Neural progenitor cell (in vitro differentiated cells): ENCODE results near the gene AMBRA1. TPM values are rescaled to one million over a fixed set of nuclear protein-coding genes. Genes with fewer than 3 reads are reported as not detected.

ENCODE experiments used
- DNase-seq: peaks from one replicate; pipeline ENCODE4 v3.0.0-alpha.2; 2016; ENCODE audit warnings: low spot score
- H2AFZ ChIP-seq: fragments of 200-600 bp; sonication (generic); replicated peaks from 2 replicates; pipeline ENCODE4 v1.6.1; 2016; ENCODE audit warnings: antibody characterized with exemption
- H3F3A ChIP-seq: fragments of 200-600 bp; sonication (generic); 2 replicates; pipeline ENCODE4 v1.6.1; 2016; ENCODE audit warnings: antibody characterized with exemption, low read depth
- H3K27ac ChIP-seq: fragments of 200-600 bp; sonication (generic); 2 replicates; pipeline ENCODE4 v1.5.1; 2016; ENCODE audit warnings: mild to moderate bottlenecking
- H3K27me3 ChIP-seq: fragments of 200-600 bp; sonication (generic); 2 replicates; pipeline ENCODE4 v1.6.1; 2016; ENCODE audit warnings: mild to moderate bottlenecking, moderate library complexity
- H3K36me3 ChIP-seq: fragments of 200-600 bp; sonication (generic); 2 replicates; pipeline ENCODE4 v1.5.1; 2016
- H3K4me1 ChIP-seq: fragments of 200-600 bp; sonication (generic); 2 replicates; pipeline ENCODE4 v1.6.1; 2016; ENCODE audit warnings: mixed run types
- H3K4me2 ChIP-seq: fragments of 200-600 bp; sonication (generic); 2 replicates; pipeline ENCODE4 v1.6.1; 2016
- H3K4me3 ChIP-seq: fragments of 200-600 bp; sonication (generic); 2 replicates; pipeline ENCODE4 v1.5.1; 2016
- H3K79me2 ChIP-seq: fragments of 200-600 bp; sonication (generic); 2 replicates; pipeline ENCODE4 v1.6.1; 2016; ENCODE audit warnings: low read depth
- H3K9ac ChIP-seq: fragments of 200-600 bp; sonication (generic); 2 replicates; pipeline ENCODE4 v1.6.1; 2016
- H3K9me3 ChIP-seq: fragments of 200-600 bp; sonication (generic); 2 replicates; pipeline ENCODE4 v1.5.1; 2016; ENCODE audit warnings: low read depth
- H4K20me1 ChIP-seq: fragments of 200-600 bp; sonication (generic); 2 replicates; pipeline ENCODE4 v1.6.1; 2016; ENCODE audit warnings: low read depth
- H3K27ac Mint-ChIP-seq: 3 replicates; pipeline ENCODE4 v1.8.0; 2021; ENCODE audit warnings: mixed read lengths
- H3K27me3 Mint-ChIP-seq: 2 replicates; pipeline ENCODE4 v1.8.0; 2022; ENCODE audit warnings: low read depth, mild to moderate bottlenecking, inconsistent platforms, moderate library complexity, mixed read lengths; ENCODE audit not compliant: insufficient read depth
- H3K36me3 Mint-ChIP-seq: 3 replicates; pipeline ENCODE4 v1.8.0; 2021; ENCODE audit warnings: mixed read lengths
- H3K4me1 Mint-ChIP-seq: 3 replicates; pipeline ENCODE4 v1.8.0; 2021; ENCODE audit warnings: mixed read lengths
- H3K4me3 Mint-ChIP-seq: 3 replicates; pipeline ENCODE4 v1.8.0; 2021; ENCODE audit warnings: mild to moderate bottlenecking, moderate library complexity, mixed read lengths
- H3K9me3 Mint-ChIP-seq: 3 replicates; pipeline ENCODE4 v1.8.0; 2020; ENCODE audit warnings: mixed read lengths
- EZH2 ChIP-seq: fragments of 200-600 bp; sonication (generic); IDR thresholded peaks from 2 replicates; pipeline ENCODE4 v1.6.1; 2017; ENCODE audit warnings: antibody characterized with exemption, mild to moderate bottlenecking, moderate library complexity
- EZH2phosphoT487 ChIP-seq: fragments of 200-600 bp; sonication (generic); IDR thresholded peaks from 2 replicates; pipeline ENCODE4 v1.6.1; 2017; ENCODE audit warnings: antibody characterized with exemption
- total RNA-seq: library from RNA; depleted of rRNA; stranded (reverse); fragments of >200 nt; gene quantifications from 2 replicates; pipeline ENCODE4 v1.2.3, GENCODE V29; 2015; ENCODE audit warnings: low replicate concordance
- TF ChIP-seq, protein P1 (sequence below): fragments of 200-600 bp; sonication (generic); IDR thresholded peaks from 2 replicates; pipeline ENCODE4 v1.5.1; 2017; ENCODE audit warnings: antibody characterized with exemption, mild to moderate bottlenecking

The AMBRA1 gene
- total RNA-seq, 1 donor from 2014 or later: 20.7 TPM

DNA sequence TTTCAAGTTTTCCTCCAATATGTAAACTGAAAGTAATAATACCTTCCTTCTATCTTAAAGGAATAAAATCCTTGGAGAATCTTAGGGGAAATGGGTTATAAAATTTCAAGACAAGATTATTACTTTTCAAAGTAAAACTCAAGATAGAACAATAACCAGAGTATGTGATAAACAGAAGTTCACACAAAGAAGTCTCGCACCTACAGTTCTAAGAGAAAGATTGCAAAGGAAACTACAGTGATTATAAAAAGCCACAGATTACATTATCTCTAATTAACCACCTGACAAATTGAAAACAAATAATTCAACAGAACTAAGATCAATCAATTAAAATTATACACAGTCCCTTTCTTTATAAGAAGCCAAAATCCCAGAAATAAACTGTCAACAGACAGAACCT lies 34.0 kb downstream of the AMBRA1 start:
- Histone ChIP-seq H3K36me3 (no peaks in the 10 kb centered on the region), H3K9me3 (no peaks in the 10 kb centered on the region), H3K9ac (no peak overlapping the region), H2AFZ (no peak overlapping the region), H3F3A (peaks cover 9% of the 10 kb centered on the region), H3K4me2 (no peak overlapping the region), H3K27me3 (no peaks in the 10 kb centered on the region), H3K4me3 (no peak overlapping the region), H3K79me2 (peaks cover 99% of the 10 kb centered on the region), H4K20me1 (peaks cover 57% of the 10 kb centered on the region), H3K4me1 (peaks cover 11% of the 10 kb centered on the region), H3K27ac (no peak overlapping the region)
- Mint-ChIP-seq H3K9me3 (no peaks in the 10 kb centered on the region), H3K27ac (no peak overlapping the region), H3K27me3 (no peaks in the 10 kb centered on the region), H3K4me3 (no peak overlapping the region), H3K4me1 (peaks cover under 1% of the 10 kb centered on the region), H3K36me3 (peaks cover 4% of the 10 kb centered on the region)
- DNase-seq: no peak
- TF ChIP-seq, protein P1, sequence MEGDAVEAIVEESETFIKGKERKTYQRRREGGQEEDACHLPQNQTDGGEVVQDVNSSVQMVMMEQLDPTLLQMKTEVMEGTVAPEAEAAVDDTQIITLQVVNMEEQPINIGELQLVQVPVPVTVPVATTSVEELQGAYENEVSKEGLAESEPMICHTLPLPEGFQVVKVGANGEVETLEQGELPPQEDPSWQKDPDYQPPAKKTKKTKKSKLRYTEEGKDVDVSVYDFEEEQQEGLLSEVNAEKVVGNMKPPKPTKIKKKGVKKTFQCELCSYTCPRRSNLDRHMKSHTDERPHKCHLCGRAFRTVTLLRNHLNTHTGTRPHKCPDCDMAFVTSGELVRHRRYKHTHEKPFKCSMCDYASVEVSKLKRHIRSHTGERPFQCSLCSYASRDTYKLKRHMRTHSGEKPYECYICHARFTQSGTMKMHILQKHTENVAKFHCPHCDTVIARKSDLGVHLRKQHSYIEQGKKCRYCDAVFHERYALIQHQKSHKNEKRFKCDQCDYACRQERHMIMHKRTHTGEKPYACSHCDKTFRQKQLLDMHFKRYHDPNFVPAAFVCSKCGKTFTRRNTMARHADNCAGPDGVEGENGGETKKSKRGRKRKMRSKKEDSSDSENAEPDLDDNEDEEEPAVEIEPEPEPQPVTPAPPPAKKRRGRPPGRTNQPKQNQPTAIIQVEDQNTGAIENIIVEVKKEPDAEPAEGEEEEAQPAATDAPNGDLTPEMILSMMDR: no peak
- TF ChIP-seq EZH2phosphoT487: no peak
- TF ChIP-seq EZH2: no peak

DNA sequence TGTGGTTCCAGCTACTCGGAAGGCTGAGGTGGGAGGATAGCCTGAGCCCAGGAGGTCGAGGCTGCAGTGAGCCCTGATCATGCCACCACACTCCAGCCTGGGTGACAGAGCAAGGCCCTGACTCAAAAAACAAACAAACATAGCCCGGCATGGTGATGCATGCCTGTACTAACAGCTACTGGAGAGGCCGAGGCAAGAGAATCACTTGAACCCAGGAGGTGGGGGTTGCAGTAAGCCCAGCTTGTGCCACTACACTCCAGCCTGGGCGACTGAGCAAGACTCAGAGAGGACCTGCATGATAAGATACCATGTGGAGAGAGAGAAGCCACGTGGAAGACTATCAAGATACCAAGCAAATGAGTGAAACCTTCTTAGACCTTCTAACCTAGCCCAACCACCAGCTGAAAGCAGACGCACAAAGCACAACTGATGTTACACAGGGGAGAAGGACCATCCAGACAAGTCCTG lies 36.1 kb downstream of the AMBRA1 start:
- H3K9me3 Mint-ChIP-seq: peaks cover 5% of the 10 kb centered on the region
- H3K4me3 Mint-ChIP-seq: no peak overlapping the region
- H3K27ac ChIP-seq: no peak overlapping the region
- no peaks in the 10 kb centered on the region for H3K27me3 Mint-ChIP-seq
- TF ChIP-seq EZH2phosphoT487 (no peak), EZH2 (no peak)
- TF ChIP-seq, protein P1: no peak
- H3K36me3 Mint-ChIP-seq: peaks cover 11% of the 10 kb centered on the region
- no peaks in the 10 kb centered on the region for H3K9me3 ChIP-seq
- no peak overlapping the region for H3K9ac ChIP-seq
- H3K36me3 ChIP-seq: no peaks in the 10 kb centered on the region
- H3F3A ChIP-seq: peaks cover 23% of the 10 kb centered on the region
- H3K27ac Mint-ChIP-seq: no peak overlapping the region
- H3K27me3 ChIP-seq: no peaks in the 10 kb centered on the region
- H3K4me1 Mint-ChIP-seq: peaks cover 3% of the 10 kb centered on the region
- peaks cover 23% of the 10 kb centered on the region for H3K4me1 ChIP-seq
- H3K79me2 ChIP-seq: peaks cover 99% of the 10 kb centered on the region
- H4K20me1 ChIP-seq: peaks cover 48% of the 10 kb centered on the region
- no peak overlapping the region for H3K4me2 ChIP-seq
- H3K4me3 ChIP-seq: no peak overlapping the region
- no peak for DNase-seq
- H2AFZ ChIP-seq: no peak overlapping the region

DNA sequence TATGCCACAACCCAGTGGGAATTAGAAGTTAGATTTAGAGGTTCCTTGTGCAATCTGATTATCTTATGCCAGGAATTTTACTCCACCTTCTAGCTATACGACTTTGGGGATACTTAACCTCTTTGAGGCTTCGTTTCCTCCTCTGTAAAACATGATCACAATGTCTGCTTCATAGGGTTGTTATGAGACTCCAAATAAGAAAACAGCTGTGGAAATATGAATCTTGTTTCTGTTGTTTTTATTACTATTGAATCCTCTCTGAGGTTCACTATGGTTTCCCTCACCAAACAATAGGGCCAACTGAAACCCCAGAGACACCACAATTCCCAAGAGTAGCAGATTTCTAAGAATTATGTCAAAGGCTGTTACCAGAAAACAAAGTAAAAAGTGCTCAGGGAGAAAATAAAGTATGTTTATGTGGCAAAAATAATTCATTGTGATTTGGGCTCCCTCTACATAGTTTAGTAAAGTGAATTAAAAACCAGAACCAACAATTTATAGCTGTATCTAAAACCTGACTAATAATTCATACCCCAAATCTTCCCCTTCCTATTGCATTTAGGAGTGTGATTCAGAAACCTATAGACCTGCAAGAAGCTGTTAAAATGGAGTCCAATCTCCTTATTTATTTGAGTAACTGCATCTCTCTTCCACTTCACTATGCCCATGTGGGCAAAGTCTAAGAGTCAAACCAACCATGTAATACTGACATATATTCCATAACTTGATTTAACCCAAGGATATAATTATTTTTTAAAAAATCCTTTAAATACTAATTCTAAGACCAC lies 38.4 kb downstream of the AMBRA1 start:
- DNase-seq: no peak
- Histone ChIP-seq H3K36me3 (no peaks in the 10 kb centered on the region), H3K79me2 (peaks cover 99% of the 10 kb centered on the region), H3K4me3 (no peak overlapping the region), H2AFZ (no peak overlapping the region), H3K9me3 (no peaks in the 10 kb centered on the region), H3K4me2 (peak overlapping the region; percentile 43), H3K27ac (peak overlapping the region; percentile 60), H3K4me1 (peaks cover 23% of the 10 kb centered on the region), H3K9ac (no peak overlapping the region), H3K27me3 (no peaks in the 10 kb centered on the region), H4K20me1 (peaks cover 31% of the 10 kb centered on the region), H3F3A (peaks cover 23% of the 10 kb centered on the region)
- Mint-ChIP-seq H3K36me3 (peaks cover 11% of the 10 kb centered on the region), H3K27me3 (peaks cover 2% of the 10 kb centered on the region), H3K27ac (no peak overlapping the region), H3K4me3 (no peak overlapping the region), H3K4me1 (peaks cover 3% of the 10 kb centered on the region), H3K9me3 (peaks cover 7% of the 10 kb centered on the region)
- TF ChIP-seq, protein P1: no peak
- TF ChIP-seq EZH2 (no peak), EZH2phosphoT487 (no peak)
